ENCODE measurements around the gene SFN. TPM values are rescaled to one million over a fixed set of nuclear protein-coding genes. Genes with fewer than 3 reads are reported as not detected.
"Not testable (repeated sequence)": the region's sequence is repeated elsewhere in the genome, so short reads cannot be mapped to it uniquely, and the experiment has no call there.

Gene SFN
- total RNA-seq, 8 experiments from 2014 or later = 0.16 to 1.3 (median 0.75) TPM; not detected in 1

- WGBS, 10 experiments = 0 to 100% (median 100%) methylated on average over 1 to 3 of the region's 3 CpGs; no CpG with 5 or more reads in 4 of the 10 experiments
- Histone ChIP-seq H3K4me3 (no peak overlapping the region), H3K27ac (no peak overlapping the region), H3K4me1 (replicated peaks in 1 of 2) (peaks cover 4 to 14% of the 10 kb centered on the region in 2 donors)
- ATAC-seq (replicated peaks in 6 of 8) = no peak
- in situ Hi-C loops (cut with MboI; ENCODE audit: low pct_unique_long_range_greater_than_20kb in 2 of 9, low sequenced_read_pairs in 9 of 9, unreplicated experiment in 9 of 9) = no loop called here
Measured at GRCh38 chr1:26831059-26831458, 31.9 kb upstream of the SFN start.

DNA sequence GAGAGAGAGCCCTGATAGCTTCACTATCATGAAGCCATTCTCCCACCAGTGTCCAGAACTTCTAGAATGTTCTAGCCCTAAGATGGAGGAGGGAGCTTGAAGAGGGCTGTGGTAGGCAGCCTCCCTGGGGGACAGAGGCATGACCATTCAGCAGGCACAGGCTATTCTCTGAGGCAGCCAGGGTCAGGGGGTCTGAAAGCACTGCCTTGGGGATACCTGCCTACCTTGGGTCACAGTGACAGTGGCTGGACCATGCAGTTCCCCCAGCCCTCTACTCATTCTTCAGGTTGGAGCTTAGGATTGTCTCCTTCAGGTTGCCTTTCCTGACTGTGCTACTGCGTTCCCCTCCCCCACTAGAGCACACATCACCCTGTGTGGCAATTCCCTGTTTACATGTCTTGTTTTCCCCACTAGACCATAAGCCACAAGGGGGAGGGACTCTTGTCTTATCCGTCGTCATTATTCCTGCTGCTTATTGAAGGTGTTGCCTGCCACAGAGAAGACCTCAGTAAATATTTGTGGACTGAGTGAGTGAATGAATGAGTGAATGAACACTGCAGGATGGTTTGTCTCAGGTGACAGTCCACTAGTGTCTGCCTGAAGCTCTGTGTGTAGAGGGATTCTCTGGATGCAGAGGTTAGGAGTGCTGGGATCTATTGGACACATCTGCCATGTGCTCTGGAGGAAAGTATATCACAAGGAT is 31.3 kb upstream of the SFN start:
- peak in 1 of 8 experiments; percentile 19 for ATAC-seq (replicated peaks in 6 of 8)
- H3K4me3 ChIP-seq = no peak overlapping the region
- in situ Hi-C loops (cut with MboI; ENCODE audit: low pct_unique_long_range_greater_than_20kb in 2 of 9, low sequenced_read_pairs in 9 of 9, unreplicated experiment in 9 of 9) = no loop called here
- WGBS, 10 experiments = 40 to 89% (median 56%) methylated on average over 1 to 3 of the region's 3 CpGs; no CpG with 5 or more reads in 3 of the 10 experiments
- H3K27ac ChIP-seq = peak overlapping the region in 1 of 2 donors; percentile 47
- peaks cover 3 to 12% of the 10 kb centered on the region in 2 donors for H3K4me1 ChIP-seq (replicated peaks in 1 of 2)

- peak in 2 of 8 experiments; percentile 18 to 46 for ATAC-seq (replicated peaks in 6 of 8)
- H3K4me1 ChIP-seq (replicated peaks in 1 of 2) = peaks cover 3 to 11% of the 10 kb centered on the region in 2 donors
- H3K27ac ChIP-seq = no peak overlapping the region
- no peak overlapping the region for H3K4me3 ChIP-seq
- WGBS, 10 experiments = 50 to 100% (median 89%) methylated on average over 1 to 15 of the region's 16 CpGs; no CpG with 5 or more reads in 1 of the 10 experiments
- in situ Hi-C loops (cut with MboI; ENCODE audit: low pct_unique_long_range_greater_than_20kb in 2 of 9, low sequenced_read_pairs in 9 of 9, unreplicated experiment in 9 of 9) = no loop called here
Measured at GRCh38 chr1:26832249-26832960, 30.5 kb upstream of the SFN start.

- Histone ChIP-seq H3K4me1 (replicated peaks in 1 of 2) (no peaks in the 10 kb centered on the region), H3K27ac (peak overlapping the region in 1 of 2 donors; percentile 20), H3K4me3 (no peak overlapping the region)
- peak in 1 of 8 experiments; percentile 18 for ATAC-seq (replicated peaks in 6 of 8)
- in situ Hi-C loops (cut with MboI; ENCODE audit: low pct_unique_long_range_greater_than_20kb in 2 of 9, low sequenced_read_pairs in 9 of 9, unreplicated experiment in 9 of 9) = no loop called here
- 60 to 100% (median 92%) methylated on average over 1 to 12 of the region's 23 CpGs; no CpG with 5 or more reads in 1 of the 10 experiments for WGBS, 10 experiments
Measured at GRCh38 chr1:26833432-26834405, 29.2 kb upstream of the SFN start.

DNA sequence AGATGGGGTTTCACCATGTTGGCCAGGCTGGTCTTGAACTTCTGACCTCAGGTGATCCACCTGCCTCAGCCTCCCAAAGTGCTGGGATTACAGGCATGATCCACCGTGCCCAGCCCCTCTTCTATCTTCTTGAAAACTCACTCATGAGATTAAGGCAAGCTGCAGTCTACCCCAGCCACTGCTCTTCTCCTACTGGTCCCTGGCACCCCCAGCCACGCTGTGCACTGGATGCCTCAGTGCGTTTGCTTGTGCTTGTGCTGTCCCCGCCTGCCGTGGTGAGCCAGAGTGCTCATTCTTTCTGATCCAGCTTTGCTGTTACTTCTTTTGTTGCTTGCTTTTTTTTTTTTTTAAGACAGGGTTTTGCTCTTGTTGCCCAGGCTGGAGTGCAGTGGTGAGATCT is 25.3 kb upstream of the SFN start:
- ATAC-seq (replicated peaks in 6 of 8); H3K27ac ChIP-seq; in situ Hi-C loops (cut with MboI; ENCODE audit: low pct_unique_long_range_greater_than_20kb in 2 of 9, low sequenced_read_pairs in 9 of 9, unreplicated experiment in 9 of 9); H3K4me1 ChIP-seq (replicated peaks in 1 of 2); H3K4me3 ChIP-seq: not testable (repeated sequence)
- 86 to 96% (median 93%) methylated on average over 4 to 5 of the region's 5 CpGs; no CpG with 5 or more reads in 5 of the 10 experiments for WGBS, 10 experiments

DNA sequence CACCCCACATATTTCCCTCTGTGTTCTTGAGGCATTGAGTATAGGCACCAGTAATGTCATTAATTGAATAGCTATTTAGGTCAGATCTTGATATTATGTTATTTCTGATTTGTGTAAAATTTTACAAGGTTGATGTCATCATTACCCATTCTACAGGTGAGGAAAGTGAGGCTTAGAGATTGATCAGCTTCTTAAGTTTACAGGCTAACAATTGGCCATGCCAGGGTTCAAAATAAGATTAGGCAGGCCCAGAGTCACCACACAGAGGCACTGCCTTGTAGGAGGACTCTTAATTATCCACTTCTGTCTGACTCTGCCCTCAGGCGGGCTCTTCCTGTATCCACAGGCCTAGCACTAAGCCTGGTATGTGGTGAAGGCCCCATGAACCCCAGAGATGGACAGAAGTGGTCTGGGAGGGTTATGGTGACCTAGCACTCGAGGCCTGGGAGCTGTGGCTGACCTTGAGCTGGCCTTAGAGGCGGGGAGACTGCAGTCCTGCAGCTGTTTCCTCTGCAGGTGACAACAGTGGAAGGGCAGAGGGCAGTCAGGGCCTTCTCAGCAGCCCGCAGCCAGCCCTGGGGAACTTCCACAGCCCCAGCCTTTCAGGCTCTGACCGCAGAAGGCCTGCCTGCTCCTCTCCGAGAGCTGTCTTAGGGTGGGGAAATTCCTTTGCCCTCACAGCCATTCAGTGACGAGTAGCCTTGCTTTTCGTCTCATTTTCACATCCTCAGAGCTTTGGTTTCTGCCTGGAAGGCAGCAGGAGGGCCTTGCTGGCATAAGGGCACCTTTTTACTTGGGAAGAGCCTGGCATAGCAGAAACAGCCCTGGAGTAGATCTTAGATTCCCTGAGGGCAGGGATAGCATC is 24.2 kb upstream of the SFN start:
- WGBS, 10 experiments = 73 to 100% (median 83%) methylated on average over 1 to 7 of the region's 8 CpGs; no CpG with 5 or more reads in 4 of the 10 experiments
- H3K4me1 ChIP-seq (replicated peaks in 1 of 2) = no peaks in the 10 kb centered on the region
- in situ Hi-C loops (cut with MboI; ENCODE audit: low pct_unique_long_range_greater_than_20kb in 2 of 9, low sequenced_read_pairs in 9 of 9, unreplicated experiment in 9 of 9) = no loop called here
- no peak overlapping the region for H3K27ac ChIP-seq
- H3K4me3 ChIP-seq = no peak overlapping the region
- no peak for ATAC-seq (replicated peaks in 6 of 8)

GRCh38 chr1:26839339-26839722 is 23.6 kb upstream of the SFN start:
- WGBS, 10 experiments = 83 to 100% (median 92%) methylated on average over 1 of the region's 1 CpG; no CpG with 5 or more reads in 5 of the 10 experiments
- ATAC-seq (replicated peaks in 6 of 8) = no peak
- Histone ChIP-seq H3K4me1 (replicated peaks in 1 of 2) (no peaks in the 10 kb centered on the region), H3K4me3 (no peak overlapping the region), H3K27ac (no peak overlapping the region)
- in situ Hi-C loops (cut with MboI; ENCODE audit: low pct_unique_long_range_greater_than_20kb in 2 of 9, low sequenced_read_pairs in 9 of 9, unreplicated experiment in 9 of 9) = no loop called here

- H3K4me3 ChIP-seq = no peak overlapping the region
- no peaks in the 10 kb centered on the region for H3K4me1 ChIP-seq (replicated peaks in 1 of 2)
- peak in 2 of 8 experiments; percentile 16 to 33 for ATAC-seq (replicated peaks in 6 of 8)
- no peak overlapping the region for H3K27ac ChIP-seq
- 60 to 100% (median 86%) methylated on average over 1 to 4 of the region's 6 CpGs; no CpG with 5 or more reads in 3 of the 10 experiments for WGBS, 10 experiments
- in situ Hi-C loops (cut with MboI; ENCODE audit: low pct_unique_long_range_greater_than_20kb in 2 of 9, low sequenced_read_pairs in 9 of 9, unreplicated experiment in 9 of 9) = no loop called here
Measured at GRCh38 chr1:26839779-26840178, 23.2 kb upstream of the SFN start.

GRCh38 chr1:26844424-26845196 is 18.3 kb upstream of the SFN start:
- no peaks in the 10 kb centered on the region for H3K4me1 ChIP-seq (replicated peaks in 1 of 2)
- H3K27ac ChIP-seq = no peak overlapping the region
- H3K4me3 ChIP-seq = no peak overlapping the region
- in situ Hi-C loops (cut with MboI; ENCODE audit: low pct_unique_long_range_greater_than_20kb in 2 of 9, low sequenced_read_pairs in 9 of 9, unreplicated experiment in 9 of 9) = no loop called here
- ATAC-seq (replicated peaks in 6 of 8) = peak in 3 of 8 experiments; percentile 28 to 86 (median 63)
- WGBS, 10 experiments = 51 to 100% (median 90%) methylated on average over 4 to 13 of the region's 13 CpGs

- ATAC-seq (replicated peaks in 6 of 8); H3K27ac ChIP-seq; in situ Hi-C loops (cut with MboI; ENCODE audit: low pct_unique_long_range_greater_than_20kb in 2 of 9, low sequenced_read_pairs in 9 of 9, unreplicated experiment in 9 of 9); H3K4me1 ChIP-seq (replicated peaks in 1 of 2); H3K4me3 ChIP-seq: not testable (repeated sequence)
- WGBS, 10 experiments = 67 to 100% (median 89%) methylated on average over 2 to 6 of the region's 6 CpGs; no CpG with 5 or more reads in 1 of the 10 experiments
Measured at GRCh38 chr1:26847826-26848225, 15.1 kb upstream of the SFN start.

DNA sequence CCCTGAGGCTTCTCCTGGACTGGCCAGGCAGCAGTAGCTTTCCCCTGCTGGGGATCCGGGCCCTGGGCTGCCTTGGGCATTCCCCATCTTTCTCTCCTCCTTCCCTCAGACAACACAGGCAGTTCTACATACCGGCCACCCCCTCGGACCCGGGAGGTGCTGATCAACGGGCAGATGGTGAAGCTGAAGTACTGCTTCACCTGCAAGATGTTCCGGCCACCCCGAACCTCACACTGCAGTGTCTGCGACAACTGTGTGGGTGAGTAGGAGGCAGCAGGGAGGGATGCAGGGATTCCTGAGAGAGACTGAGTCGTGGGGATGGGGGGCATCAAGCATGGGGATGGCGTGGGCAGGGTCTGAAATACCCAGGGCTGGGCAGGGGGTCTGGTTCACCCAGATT is 14.4 kb upstream of the SFN start:
- ATAC-seq (replicated peaks in 6 of 8) = no peak
- in situ Hi-C loops (cut with MboI; ENCODE audit: low pct_unique_long_range_greater_than_20kb in 2 of 9, low sequenced_read_pairs in 9 of 9, unreplicated experiment in 9 of 9) = no loop called here
- no peaks in the 10 kb centered on the region for H3K4me1 ChIP-seq (replicated peaks in 1 of 2)
- no peak overlapping the region for H3K4me3 ChIP-seq
- 70 to 100% (median 90%) methylated on average over 1 to 6 of the region's 10 CpGs; no CpG with 5 or more reads in 3 of the 10 experiments for WGBS, 10 experiments
- no peak overlapping the region for H3K27ac ChIP-seq

Data from motor neuron (in vitro differentiated cells).